Activated CD8-positive, alpha-beta memory T cell treated with anti-CD3 and anti-CD28 coated beads, Interleukin-2, amount 10 ng/mL, durations not matched to agents 7 days and 5 days (primary cell): Measurements from ENCODE around the gene TTLL11. TPM values are rescaled to one million over a fixed set of nuclear protein-coding genes. Genes with fewer than 3 reads are reported as not detected.
A peak's percentile ranks its signal among the peaks of the same experiment; 100 is the strongest.

ENCODE experiments used
- ATAC-seq: fragments of 150-1000 bp; cut with Tn5 transposase; one replicate; pipeline ENCODE4 v1.10.0; 2021; ENCODE audit warnings: moderate library complexity
- CTCF ChIA-PET: fragments of 350-600 bp; sonication (Branson Sonifier 250); formaldehyde crosslinking; loops from one replicate; lab custom pipeline; 2021; ENCODE audit warnings: antibody characterized with exemption; lab: Charles Lee
- DNase-seq: peaks from one replicate; pipeline ENCODE4 v3.0.0-alpha.2; 2020
- H3K27ac Mint-ChIP-seq: one replicate; pipeline ENCODE4 v1.8.0; 2021; ENCODE audit warnings: mild to moderate bottlenecking, mixed read lengths
- H3K27me3 Mint-ChIP-seq: one replicate; pipeline ENCODE4 v1.8.0; 2021; ENCODE audit warnings: mixed read lengths
- H3K36me3 Mint-ChIP-seq: one replicate; pipeline ENCODE4 v1.8.0; 2021; ENCODE audit warnings: mild to moderate bottlenecking, mixed read lengths
- H3K4me1 Mint-ChIP-seq: one replicate; pipeline ENCODE4 v1.8.0; 2021; ENCODE audit warnings: mixed read lengths
- H3K4me3 Mint-ChIP-seq: one replicate; pipeline ENCODE4 v1.8.0; 2021; ENCODE audit warnings: mild to moderate bottlenecking, moderate library complexity, mixed read lengths
- H3K9me3 Mint-ChIP-seq: one replicate; pipeline ENCODE4 v1.8.0; 2022; ENCODE audit warnings: low read depth, mixed read lengths
- total RNA-seq, 2 experiments: library from RNA; stranded (reverse); gene quantifications; one replicate each; pipeline ENCODE4 v1.2.3, GENCODE V29; 2021

Gene TTLL11
- total RNA-seq, 2 experiments from 2014 or later = 2.2 to 2.5 TPM

GRCh38 chr9:121874524-121874923 is 218.6 kb downstream of the TTLL11 start:
- no peaks in the 10 kb centered on the region for H3K27me3 Mint-ChIP-seq
- no peak overlapping the region for H3K4me3 Mint-ChIP-seq
- no peak for DNase-seq
- H3K27ac Mint-ChIP-seq = no peak overlapping the region
- CTCF ChIA-PET = no interaction called here
- no peaks in the 10 kb centered on the region for H3K4me1 Mint-ChIP-seq
- no peaks in the 10 kb centered on the region for H3K36me3 Mint-ChIP-seq
- no peaks in the 10 kb centered on the region for H3K9me3 Mint-ChIP-seq
- no peak for ATAC-seq

GRCh38 chr9:121871431-121872025 is 221.6 kb downstream of the TTLL11 start:
- CTCF ChIA-PET = no interaction called here
- Mint-ChIP-seq H3K27me3 (no peaks in the 10 kb centered on the region), H3K4me3 (no peak overlapping the region), H3K36me3 (no peaks in the 10 kb centered on the region), H3K9me3 (no peaks in the 10 kb centered on the region), H3K4me1 (no peaks in the 10 kb centered on the region), H3K27ac (no peak overlapping the region)
- ATAC-seq = no peak
- peak; percentile 28 for DNase-seq

GRCh38 chr9:121870271-121870670 is 222.8 kb downstream of the TTLL11 start:
- DNase-seq = no peak
- H3K36me3 Mint-ChIP-seq = no peaks in the 10 kb centered on the region
- ATAC-seq = no peak
- no peak overlapping the region for H3K27ac Mint-ChIP-seq
- no peaks in the 10 kb centered on the region for H3K9me3 Mint-ChIP-seq
- H3K27me3 Mint-ChIP-seq = no peaks in the 10 kb centered on the region
- no peaks in the 10 kb centered on the region for H3K4me1 Mint-ChIP-seq
- H3K4me3 Mint-ChIP-seq = no peak overlapping the region
- CTCF ChIA-PET = no interaction called here

- Mint-ChIP-seq H3K36me3 (no peaks in the 10 kb centered on the region), H3K9me3 (no peaks in the 10 kb centered on the region), H3K4me3 (no peak overlapping the region), H3K4me1 (no peaks in the 10 kb centered on the region), H3K27ac (no peak overlapping the region), H3K27me3 (peaks cover 2% of the 10 kb centered on the region)
- CTCF ChIA-PET = interaction anchor here (1.3 kb wide), 1 partner anchor 124 kb away, joined by 3 read pairs; no protein-coding TSS in a partner anchor
- no peak for ATAC-seq
- no peak for DNase-seq
Measured at GRCh38 chr9:121868626-121869025, 224.5 kb downstream of the TTLL11 start.

- Mint-ChIP-seq H3K36me3 (no peaks in the 10 kb centered on the region), H3K27me3 (peaks cover 2% of the 10 kb centered on the region), H3K9me3 (no peaks in the 10 kb centered on the region), H3K4me1 (no peaks in the 10 kb centered on the region), H3K4me3 (no peak overlapping the region), H3K27ac (no peak overlapping the region)
- CTCF ChIA-PET = no interaction called here
- no peak for DNase-seq
- ATAC-seq = no peak
Measured at GRCh38 chr9:121866927-121867326, 226.2 kb downstream of the TTLL11 start.

GRCh38 chr9:121865884-121866283 is 227.2 kb downstream of the TTLL11 start:
- Mint-ChIP-seq H3K4me1 (no peaks in the 10 kb centered on the region), H3K27ac (no peak overlapping the region), H3K9me3 (no peaks in the 10 kb centered on the region), H3K27me3 (peaks cover 2% of the 10 kb centered on the region), H3K4me3 (no peak overlapping the region), H3K36me3 (no peaks in the 10 kb centered on the region)
- ATAC-seq = no peak
- CTCF ChIA-PET = no interaction called here
- DNase-seq = no peak

- ATAC-seq = no peak
- no peak overlapping the region for H3K4me3 Mint-ChIP-seq
- no peak overlapping the region for H3K27ac Mint-ChIP-seq
- DNase-seq = no peak
- H3K9me3 Mint-ChIP-seq = no peaks in the 10 kb centered on the region
- H3K4me1 Mint-ChIP-seq = no peaks in the 10 kb centered on the region
- H3K27me3 Mint-ChIP-seq = peaks cover 2% of the 10 kb centered on the region
- no peaks in the 10 kb centered on the region for H3K36me3 Mint-ChIP-seq
- CTCF ChIA-PET = no interaction called here
Measured at GRCh38 chr9:121865060-121865459, 228.0 kb downstream of the TTLL11 start.

- H3K27me3 Mint-ChIP-seq = peaks cover 2% of the 10 kb centered on the region
- H3K27ac Mint-ChIP-seq = no peak overlapping the region
- H3K4me3 Mint-ChIP-seq = no peak overlapping the region
- ATAC-seq (no peak), DNase-seq (no peak)
- H3K4me1 Mint-ChIP-seq = no peaks in the 10 kb centered on the region
- no peaks in the 10 kb centered on the region for H3K9me3 Mint-ChIP-seq
- CTCF ChIA-PET = no interaction called here
- no peaks in the 10 kb centered on the region for H3K36me3 Mint-ChIP-seq
Measured at GRCh38 chr9:121863955-121864354, 229.2 kb downstream of the TTLL11 start.

- Mint-ChIP-seq H3K27ac (no peak overlapping the region), H3K4me3 (no peak overlapping the region), H3K27me3 (peaks cover 2% of the 10 kb centered on the region), H3K4me1 (no peaks in the 10 kb centered on the region), H3K36me3 (no peaks in the 10 kb centered on the region), H3K9me3 (no peaks in the 10 kb centered on the region)
- DNase-seq (no peak), ATAC-seq (no peak)
- CTCF ChIA-PET = no interaction called here
Measured at GRCh38 chr9:121862371-121863332, 230.5 kb downstream of the TTLL11 start.

- H3K27ac Mint-ChIP-seq = no peak overlapping the region
- CTCF ChIA-PET = no interaction called here
- H3K36me3 Mint-ChIP-seq = no peaks in the 10 kb centered on the region
- H3K27me3 Mint-ChIP-seq = peaks cover 2% of the 10 kb centered on the region
- H3K9me3 Mint-ChIP-seq = no peaks in the 10 kb centered on the region
- ATAC-seq = no peak
- no peaks in the 10 kb centered on the region for H3K4me1 Mint-ChIP-seq
- no peak overlapping the region for H3K4me3 Mint-ChIP-seq
- DNase-seq = no peak
Measured at GRCh38 chr9:121861501-121862180, 231.5 kb downstream of the TTLL11 start.

- no peaks in the 10 kb centered on the region for H3K36me3 Mint-ChIP-seq
- H3K27ac Mint-ChIP-seq = no peak overlapping the region
- no peaks in the 10 kb centered on the region for H3K9me3 Mint-ChIP-seq
- H3K27me3 Mint-ChIP-seq = peaks cover 2% of the 10 kb centered on the region
- H3K4me3 Mint-ChIP-seq = no peak overlapping the region
- no peaks in the 10 kb centered on the region for H3K4me1 Mint-ChIP-seq
- ATAC-seq = no peak
- CTCF ChIA-PET = no interaction called here
- no peak for DNase-seq
Measured at GRCh38 chr9:121860744-121861143, 232.4 kb downstream of the TTLL11 start.

GRCh38 chr9:121860213-121860612 is 232.9 kb downstream of the TTLL11 start:
- H3K4me1 Mint-ChIP-seq = no peaks in the 10 kb centered on the region
- CTCF ChIA-PET = no interaction called here
- no peak for ATAC-seq
- H3K9me3 Mint-ChIP-seq = no peaks in the 10 kb centered on the region
- H3K4me3 Mint-ChIP-seq = no peak overlapping the region
- H3K36me3 Mint-ChIP-seq = no peaks in the 10 kb centered on the region
- no peak overlapping the region for H3K27ac Mint-ChIP-seq
- peaks cover 2% of the 10 kb centered on the region for H3K27me3 Mint-ChIP-seq
- DNase-seq = no peak

- Mint-ChIP-seq H3K36me3 (no peaks in the 10 kb centered on the region), H3K9me3 (no peaks in the 10 kb centered on the region), H3K27me3 (peaks cover 2% of the 10 kb centered on the region), H3K27ac (no peak overlapping the region), H3K4me1 (no peaks in the 10 kb centered on the region), H3K4me3 (no peak overlapping the region)
- no peak for DNase-seq
- CTCF ChIA-PET = no interaction called here
- ATAC-seq = no peak
Measured at GRCh38 chr9:121859646-121860045, 233.5 kb downstream of the TTLL11 start.
